Pons (tissue), 1 donor: ENCODE results near the gene GSDMA.
A peak's percentile ranks its signal among the peaks of the same experiment; 100 is the strongest.
"Not testable (repeated sequence)": the region's sequence is repeated elsewhere in the genome, so short reads cannot be mapped to it uniquely, and the experiment has no call there.

Experiments
- DNase-seq: peaks from one replicate; pipeline ENCODE4 v3.0.0-alpha.2; 2016; ENCODE audit warnings: low spot score

The GSDMA gene

GRCh38 chr17:39929646-39930407, 33.0 kb upstream of the GSDMA start:
- no peak for DNase-seq

DNA sequence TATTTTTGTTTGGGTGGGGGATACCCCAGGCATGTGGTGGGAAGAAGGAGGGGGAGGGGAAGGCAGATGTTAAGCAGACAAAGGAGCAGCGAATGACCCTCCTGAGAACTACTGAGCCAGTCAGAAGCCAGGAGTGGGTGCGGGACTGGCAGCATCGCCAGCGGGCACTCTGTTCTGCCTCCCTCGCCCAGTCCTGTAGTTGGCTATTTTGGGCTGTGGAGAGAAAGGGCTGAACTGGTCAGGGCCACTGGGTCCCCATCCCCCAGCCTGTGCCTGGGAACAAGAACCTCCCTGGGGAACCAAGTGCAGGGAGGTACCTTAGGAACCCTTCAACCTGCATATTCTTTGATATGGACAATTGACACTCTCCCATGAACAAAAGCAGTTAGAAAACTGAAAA, 28.9 kb upstream of the GSDMA start:
- DNase-seq = no peak

GRCh38 chr17:39934324-39934723, 28.5 kb upstream of the GSDMA start:
- DNase-seq = no peak

DNA sequence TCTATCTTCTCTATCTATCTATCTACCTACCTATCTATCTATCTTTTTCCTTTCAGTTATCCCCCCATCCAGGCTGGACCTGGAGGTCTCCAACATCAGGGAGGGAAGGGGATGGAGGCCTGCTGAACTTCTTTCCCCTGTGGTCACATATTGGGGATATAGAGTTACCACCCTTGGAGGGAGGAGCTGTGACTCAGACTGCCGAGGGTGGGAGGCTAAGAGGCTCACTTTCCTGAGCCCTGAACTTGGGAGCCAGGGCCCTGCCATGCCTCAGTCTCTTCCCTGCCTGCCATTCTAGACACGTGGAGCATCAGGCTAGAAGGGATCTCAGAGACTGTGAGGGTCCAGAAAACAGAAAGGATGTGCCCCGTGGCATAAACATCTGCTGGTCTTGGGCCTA, 26.9 kb upstream of the GSDMA start:
- no peak for DNase-seq

DNA sequence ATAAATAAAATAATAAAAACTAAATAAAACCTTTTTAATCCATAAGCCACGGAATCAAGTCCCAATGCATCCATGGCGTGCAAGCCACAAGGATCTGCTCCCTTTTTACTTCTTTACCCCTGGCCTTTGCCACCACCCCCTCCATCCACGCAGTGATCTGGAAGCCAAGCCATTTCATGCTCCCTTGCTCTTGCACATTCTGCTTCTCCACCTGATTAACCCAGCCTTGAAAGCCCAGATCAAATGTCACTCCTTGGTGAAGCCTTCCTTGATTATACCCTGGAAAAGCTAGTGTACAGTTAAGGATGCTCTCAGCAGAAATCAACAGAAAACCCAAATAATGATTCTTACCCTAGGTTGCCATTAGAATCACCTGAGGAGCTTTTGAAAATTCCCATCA, 25.4 kb upstream of the GSDMA start:
- no peak for DNase-seq

GRCh38 chr17:39938140-39938869, 24.5 kb upstream of the GSDMA start:
- peak; percentile 28 for DNase-seq

- no peak for DNase-seq
Measured at GRCh38 chr17:39939106-39939505, 23.7 kb upstream of the GSDMA start.

- peak; percentile 35 for DNase-seq
Measured at GRCh38 chr17:39939588-39940419, 23.0 kb upstream of the GSDMA start.

GRCh38 chr17:39943702-39944392, 19.0 kb upstream of the GSDMA start:
- no peak for DNase-seq

DNA sequence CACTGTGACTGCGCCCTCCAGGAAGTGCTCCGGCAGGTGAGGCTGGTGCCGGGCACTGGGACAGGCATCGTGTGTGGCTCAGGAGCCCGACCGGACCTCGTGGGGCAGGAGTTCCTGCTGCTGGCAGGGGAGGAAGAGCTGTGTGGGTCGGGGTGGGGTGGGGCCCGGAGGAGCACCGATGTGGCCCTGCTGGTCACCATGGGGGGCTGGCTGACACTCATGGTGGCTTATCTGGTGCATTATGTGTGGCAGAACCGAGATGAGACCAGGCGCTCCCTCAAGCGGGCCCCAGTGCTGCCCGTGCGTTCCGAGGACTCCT, 18.5 kb upstream of the GSDMA start:
- no peak for DNase-seq

GRCh38 chr17:39946551-39947330, 16.1 kb upstream of the GSDMA start:
- DNase-seq = no peak

DNA sequence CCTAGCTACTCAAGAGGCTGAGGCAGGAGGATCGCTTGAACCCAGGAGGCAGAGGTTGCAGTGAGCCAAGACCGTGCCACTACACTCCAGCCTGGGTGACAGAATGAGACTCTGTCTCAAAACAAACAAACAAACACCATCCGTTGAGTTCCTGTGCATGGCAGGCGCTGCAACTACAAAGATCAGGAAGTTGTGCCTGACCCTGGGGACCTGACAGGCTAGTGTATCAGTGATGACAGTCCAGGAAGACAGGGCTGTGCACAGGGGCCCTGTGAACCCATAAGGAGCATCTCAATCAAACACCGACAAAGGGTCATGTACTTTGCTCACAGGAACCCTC, 14.3 kb upstream of the GSDMA start:
- not testable (repeated sequence) for DNase-seq

DNA sequence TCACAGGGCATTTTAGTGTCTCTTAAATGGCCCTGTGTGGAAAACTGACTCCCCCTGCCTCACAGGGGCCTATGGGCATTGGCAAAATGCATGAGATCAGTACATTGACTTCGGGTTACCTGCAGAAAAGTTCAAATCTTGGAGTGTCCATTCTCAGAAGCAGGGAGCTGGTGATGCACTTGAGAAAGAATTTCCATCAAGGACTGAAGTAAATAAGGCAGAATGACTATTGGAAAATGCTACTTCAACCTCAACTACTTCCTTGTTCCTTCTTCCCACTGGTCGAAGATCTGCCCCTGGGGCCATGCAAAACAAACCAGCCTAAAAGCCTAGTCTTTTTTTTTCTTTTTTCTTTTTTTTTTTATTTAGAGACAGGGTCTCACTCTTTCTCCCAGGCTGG, 13.8 kb upstream of the GSDMA start:
- no peak for DNase-seq

DNA sequence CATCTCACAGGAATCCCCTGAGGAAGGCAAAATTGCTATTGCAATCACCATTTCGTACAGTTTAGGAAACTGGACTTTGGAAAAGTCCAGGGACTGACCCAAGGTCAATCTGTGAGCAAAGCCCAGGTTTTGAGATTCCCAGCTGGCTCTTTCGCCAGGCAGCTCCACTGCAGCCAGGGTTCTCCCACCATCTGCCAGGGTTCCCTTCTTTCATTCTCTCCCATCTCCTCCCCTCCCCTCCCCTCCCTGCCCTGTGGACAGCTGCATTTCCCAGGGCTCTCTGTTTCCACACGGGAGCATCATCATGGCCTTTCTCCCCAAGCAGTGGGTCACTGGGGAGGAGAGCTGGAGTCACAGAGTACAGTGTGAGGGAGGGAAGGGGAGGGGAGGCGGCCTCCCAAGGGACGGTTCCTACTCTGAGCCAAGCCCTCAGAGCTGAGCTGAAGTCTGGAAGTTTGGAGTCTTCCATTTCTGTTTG, 11.9 kb upstream of the GSDMA start:
- no peak for DNase-seq

DNA sequence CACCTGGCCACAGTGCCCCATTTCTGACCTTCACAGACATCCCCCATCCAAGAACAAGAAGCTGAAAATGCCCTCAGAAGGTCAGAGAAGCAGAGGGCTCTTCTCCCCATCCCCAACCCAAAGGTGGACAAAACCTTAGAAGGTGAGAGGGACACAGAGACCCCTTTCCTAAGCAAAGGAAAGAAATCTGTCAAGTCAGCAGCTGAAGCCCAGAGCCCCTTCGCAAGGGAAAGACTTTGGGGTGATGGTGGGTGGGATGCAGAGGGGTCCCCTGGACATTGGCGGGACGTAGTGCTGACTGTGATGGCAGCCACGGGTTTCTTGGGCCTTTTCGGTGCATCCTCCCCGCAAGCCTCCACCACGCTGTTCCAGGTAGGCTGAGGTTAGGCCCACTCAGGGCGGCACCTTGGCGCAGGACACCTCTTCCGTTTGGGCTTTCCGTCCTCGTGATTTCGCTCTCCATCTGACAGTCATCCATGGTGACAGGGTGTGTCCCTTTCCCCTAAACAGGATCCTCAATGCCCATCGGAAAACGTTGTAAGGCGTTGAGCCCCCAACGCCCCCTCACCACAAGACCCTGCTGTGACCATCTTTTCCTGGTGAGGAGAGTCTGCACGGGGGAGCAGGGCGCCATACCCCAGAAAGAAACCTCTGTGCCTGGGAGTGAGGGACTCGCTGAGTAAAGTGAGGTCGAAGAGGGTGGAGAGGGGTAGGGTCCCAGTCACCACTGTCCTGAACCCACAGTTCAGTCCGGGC, 10.7 kb upstream of the GSDMA start:
- no peak for DNase-seq

DNA sequence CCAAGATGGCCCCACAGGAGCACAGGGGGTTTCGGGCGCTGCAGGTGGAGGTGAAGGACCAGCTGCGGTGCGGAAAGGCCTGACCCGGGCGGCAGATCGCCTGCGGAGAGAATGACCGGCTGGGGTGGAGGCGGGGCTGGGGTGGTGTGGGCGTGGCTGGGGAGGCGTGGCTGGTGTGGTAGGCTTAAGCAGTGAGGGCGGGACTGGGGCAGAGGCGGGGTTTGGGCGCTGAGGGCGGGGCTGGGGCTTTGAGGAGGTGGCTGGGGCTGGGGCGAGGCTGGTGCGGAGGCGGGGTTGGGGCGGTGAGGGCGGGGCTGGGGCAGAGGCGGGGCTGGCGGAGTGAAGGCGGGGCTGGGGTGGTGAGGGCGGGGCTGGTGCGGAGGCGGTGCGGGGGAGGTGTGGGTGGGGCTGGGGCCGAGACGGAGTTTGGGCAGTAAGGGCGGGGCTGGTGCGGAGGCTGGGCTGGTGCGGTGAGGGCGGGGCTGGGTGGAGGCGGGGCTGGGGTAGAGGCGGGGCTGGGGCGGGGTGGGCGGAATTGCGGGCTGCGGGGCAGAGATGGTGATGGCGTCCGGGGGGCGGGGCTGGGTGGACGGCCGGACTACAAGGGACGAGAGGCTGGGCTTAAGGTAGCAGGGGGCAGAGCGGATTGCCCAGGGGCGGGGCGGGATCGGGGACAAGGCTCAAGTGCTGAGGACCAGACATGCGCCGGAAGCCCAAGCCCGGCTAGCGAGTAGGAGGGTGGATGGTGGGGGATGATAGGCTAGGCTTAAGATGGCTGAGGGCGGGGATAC, 9.9 kb upstream of the GSDMA start:
- DNase-seq = peak; percentile 87

DNA sequence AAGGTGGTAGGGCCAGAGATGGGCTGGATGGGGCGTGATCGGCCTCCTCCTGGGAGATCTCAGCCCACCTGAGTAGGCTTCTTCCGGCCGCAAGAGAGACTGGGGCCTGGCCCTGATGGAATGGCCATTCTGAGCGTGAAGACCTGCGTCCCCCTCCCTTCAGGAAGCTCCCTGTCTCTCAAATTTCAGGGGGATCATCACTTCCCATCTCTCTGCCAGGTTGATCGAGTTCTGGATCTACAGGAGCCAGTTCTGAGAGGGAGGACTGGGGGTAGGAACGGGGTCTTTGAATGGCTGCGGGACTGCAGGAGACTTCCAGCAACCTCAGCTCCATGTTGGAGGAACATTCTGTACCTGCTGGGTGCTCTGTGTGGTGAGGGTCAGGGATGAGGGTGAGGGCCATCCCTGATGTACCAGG, 9.3 kb upstream of the GSDMA start:
- DNase-seq = no peak

- DNase-seq = no peak
Measured at GRCh38 chr17:39954876-39955275, 7.9 kb upstream of the GSDMA start.

DNA sequence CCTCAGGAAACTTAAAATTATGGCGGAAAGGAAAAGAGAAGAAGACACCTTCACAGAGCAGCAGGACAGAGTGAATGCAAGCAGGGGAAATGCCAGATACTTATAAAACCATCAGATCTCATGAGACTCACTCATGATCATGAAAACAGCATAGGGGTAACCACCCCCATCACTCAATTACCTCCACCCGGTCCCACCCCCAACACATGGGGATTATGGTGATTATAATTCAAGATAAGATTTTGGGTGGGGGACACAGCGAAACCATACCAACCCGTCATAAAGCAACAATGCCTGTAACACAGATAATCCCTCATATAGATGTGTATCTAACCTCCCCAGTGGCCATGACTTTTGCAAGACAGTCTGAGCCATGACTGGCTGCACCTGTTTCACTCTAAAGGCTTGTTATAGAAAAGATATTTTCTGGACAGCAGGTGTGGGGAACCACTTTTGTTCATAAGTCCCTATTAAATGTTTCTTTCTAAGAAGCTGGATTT, 7.0 kb upstream of the GSDMA start:
- no peak for DNase-seq
